ENCODE data around the gene VWA3A. TPM values are rescaled to one million over a fixed set of nuclear protein-coding genes. Genes with fewer than 3 reads are reported as not detected.

The VWA3A gene
- total and polyA plus RNA-seq, 2 donors (not counting 3 experiments of a cell fraction or from before 2014, with no cell fraction given): 0.12 to 0.84 TPM

DNA sequence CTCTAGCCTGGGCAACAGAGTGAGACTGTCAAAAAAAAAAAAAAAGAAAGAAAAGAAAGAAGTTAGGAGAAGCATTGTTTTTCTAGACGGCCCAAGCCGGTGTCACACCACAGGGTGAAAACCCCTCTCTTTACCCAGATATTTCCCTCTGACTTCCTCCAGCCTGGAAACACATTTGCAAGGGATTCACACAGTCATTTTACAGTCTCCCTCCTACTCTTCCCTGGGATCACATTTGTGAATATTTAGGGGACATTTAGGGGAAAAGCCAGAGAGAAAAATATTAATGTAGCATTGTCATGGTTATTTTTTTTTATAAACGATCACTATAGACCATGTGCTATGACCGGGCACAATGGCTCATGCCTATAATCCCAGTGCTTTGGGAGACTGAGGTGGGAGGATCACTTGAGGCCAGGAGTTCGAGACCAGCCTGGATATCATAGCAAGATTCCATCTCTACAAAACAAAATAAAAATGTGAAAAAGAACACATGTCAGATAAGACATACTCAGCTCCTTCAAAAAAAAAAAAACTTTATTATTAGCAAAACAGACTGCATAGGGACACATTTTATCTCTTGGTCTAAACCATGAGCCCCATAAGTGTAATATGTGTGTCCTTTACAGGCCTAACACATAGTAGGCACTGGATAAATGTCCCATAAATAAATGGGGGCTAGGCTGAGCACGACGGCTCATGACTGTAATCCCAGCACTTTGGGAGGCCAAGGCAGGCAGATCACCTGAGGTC lies 59.1 kb downstream of the VWA3A start:
- no peak for FAIRE-seq
- no peak for TF ChIP-seq GATA2 (IDR thresholded peaks at IDR 0.05; ENCODE audit: insufficient read depth, insufficient read length, low read depth, low read length)
- TF ChIP-seq, protein P1, sequence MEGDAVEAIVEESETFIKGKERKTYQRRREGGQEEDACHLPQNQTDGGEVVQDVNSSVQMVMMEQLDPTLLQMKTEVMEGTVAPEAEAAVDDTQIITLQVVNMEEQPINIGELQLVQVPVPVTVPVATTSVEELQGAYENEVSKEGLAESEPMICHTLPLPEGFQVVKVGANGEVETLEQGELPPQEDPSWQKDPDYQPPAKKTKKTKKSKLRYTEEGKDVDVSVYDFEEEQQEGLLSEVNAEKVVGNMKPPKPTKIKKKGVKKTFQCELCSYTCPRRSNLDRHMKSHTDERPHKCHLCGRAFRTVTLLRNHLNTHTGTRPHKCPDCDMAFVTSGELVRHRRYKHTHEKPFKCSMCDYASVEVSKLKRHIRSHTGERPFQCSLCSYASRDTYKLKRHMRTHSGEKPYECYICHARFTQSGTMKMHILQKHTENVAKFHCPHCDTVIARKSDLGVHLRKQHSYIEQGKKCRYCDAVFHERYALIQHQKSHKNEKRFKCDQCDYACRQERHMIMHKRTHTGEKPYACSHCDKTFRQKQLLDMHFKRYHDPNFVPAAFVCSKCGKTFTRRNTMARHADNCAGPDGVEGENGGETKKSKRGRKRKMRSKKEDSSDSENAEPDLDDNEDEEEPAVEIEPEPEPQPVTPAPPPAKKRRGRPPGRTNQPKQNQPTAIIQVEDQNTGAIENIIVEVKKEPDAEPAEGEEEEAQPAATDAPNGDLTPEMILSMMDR (IDR thresholded peaks at IDR 0.05; ENCODE audit: extremely low read depth in 1 of 2, insufficient read depth in 1 of 2, low read depth in 1 of 2, low read length in 2 of 2): no peak
- TF ChIP-seq FOS (IDR thresholded peaks at IDR 0.05; ENCODE audit: borderline replicate concordance, insufficient read depth, low read length): no peak
- no peak for TF ChIP-seq POLR2AphosphoS5 (IDR thresholded peaks at IDR 0.05; ENCODE audit: insufficient read depth, low read depth, low read length)
- no peak for TF ChIP-seq JUN (IDR thresholded peaks at IDR 0.05; ENCODE audit: borderline replicate concordance, insufficient read depth, insufficient read length, low read depth)
- TF ChIP-seq POLR2A (IDR thresholded peaks at IDR 0.05; ENCODE audit: low read depth, low read length): no peak
- TF ChIP-seq MYC (IDR thresholded peaks at IDR 0.05; ENCODE audit: low read depth, low read length): no peak
- TF ChIP-seq, protein P2, sequence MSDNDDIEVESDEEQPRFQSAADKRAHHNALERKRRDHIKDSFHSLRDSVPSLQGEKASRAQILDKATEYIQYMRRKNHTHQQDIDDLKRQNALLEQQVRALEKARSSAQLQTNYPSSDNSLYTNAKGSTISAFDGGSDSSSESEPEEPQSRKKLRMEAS (IDR thresholded peaks at IDR 0.05; ENCODE audit: insufficient read depth, insufficient read length): no peak
- TF ChIP-seq EZH2 (IDR thresholded peaks at IDR 0.05; ENCODE audit: borderline replicate concordance, low read depth, low read length, severe bottlenecking): no peak
- intact Hi-C loops (cut with micrococcal nuclease): no loop called here
- H3K79me2 ChIP-seq (ENCODE audit: control insufficient read depth, insufficient read depth, low read length): no peaks in the 10 kb centered on the region
- H3K4me3 ChIP-seq (replicated peaks in 1 of 3; ENCODE audit: insufficient read depth in 1 of 3, low read depth in 1 of 3, low read length in 3 of 3): no peak overlapping the region
- no peak for DNase-seq (ENCODE audit: low read depth, low spot score)
- peaks cover 0 to 3% of the 10 kb centered on the region in 2 experiments for H3K27me3 ChIP-seq (ENCODE audit: control insufficient read depth in 2 of 2, insufficient read depth in 2 of 2, low read length in 2 of 2)
- ChIA-PET CTCF (no interaction called here), POLR2A (no interaction called here)
- H3K36me3 ChIP-seq (ENCODE audit: control insufficient read depth in 2 of 2, extremely low read depth in 1 of 2, insufficient read depth in 2 of 2, low read length in 2 of 2): no peaks in the 10 kb centered on the region
- H3K9ac ChIP-seq (replicated peaks; ENCODE audit: extremely low read depth, insufficient read depth, low read length): no peak overlapping the region
- H3K9me1 ChIP-seq (replicated peaks; ENCODE audit: control insufficient read depth, extremely low read depth, insufficient read depth, low read length): no peaks in the 10 kb centered on the region
- BruUV-seq (replicated peaks): no TSS peak
- H2AFZ ChIP-seq (ENCODE audit: low read depth, low read length): no peak overlapping the region
- H3K9me3 ChIP-seq (replicated peaks; ENCODE audit: control insufficient read depth, insufficient read depth, low read length): no peaks in the 10 kb centered on the region
- H3K4me1 ChIP-seq (ENCODE audit: control insufficient read depth, extremely low read depth, insufficient read depth, low read length): no peaks in the 10 kb centered on the region
- H3K4me2 ChIP-seq (ENCODE audit: insufficient read depth, low read length): no peak overlapping the region
- no peak overlapping the region for H3K27ac ChIP-seq (ENCODE audit: insufficient read depth, low read depth, low read length)
- no peaks in the 10 kb centered on the region for H4K20me1 ChIP-seq (replicated peaks; ENCODE audit: control insufficient read depth, extremely low read depth, insufficient read depth, low read length)
- dilution Hi-C loops (cut with MboI; ENCODE audit: extremely low pct_ligation_motif_present, low sequenced_read_pairs): no loop called here

Data from endothelial cell of umbilical vein (primary cell).